Testis (tissue), 2 donors: ENCODE data around the gene PRUNE2.

Experiments
- CTCF ChIP-seq, 3 experiments: fragments of 450-650 bp in 2 of 3; fragments of 200-600 bp in 1 of 3; sonication (generic) in 1 of 3; IDR thresholded peaks; one replicate each; pipeline ENCODE4 v1.5.1; 2016 to 2019; ENCODE audit warnings: antibody characterized with exemption in 3 of 3, mild to moderate bottlenecking in 2 of 3, moderate library complexity in 1 of 3
- POLR2A ChIP-seq: fragments of 450-650 bp; IDR thresholded peaks from one replicate; pipeline ENCODE4 v1.6.1; 2017; ENCODE audit warnings: antibody characterized with exemption, mild to moderate bottlenecking, moderate library complexity

- TF ChIP-seq CTCF (IDR thresholded peaks at IDR 0.05) (no peak), POLR2A (no peak)
Observed at GRCh38 chr9:76896035-76896434, 9.9 kb downstream of the PRUNE2 start.
